ENCODE measurements around the gene EED. TPM values are rescaled to one million over a fixed set of nuclear protein-coding genes. Genes with fewer than 3 reads are reported as not detected.

EED gene
- total and polyA plus RNA-seq, 2 donors from 2014 or later: 14.9 to 21.1 TPM

GRCh38 chr11:86291466-86292262 is 47.1 kb downstream of the EED start:
- TF ChIP-seq CTCF (IDR thresholded peaks at IDR 0.05; ENCODE audit: borderline replicate concordance, extremely low read depth, insufficient read depth): peak; percentile 49
- DNase-seq (peak in 3 of 5 donors; percentile 37 to 80 (median 59)), FAIRE-seq (peak; percentile 19)
- Histone ChIP-seq H3K27me3 (ENCODE audit: control insufficient read depth, insufficient read depth, low read length) (no peaks in the 10 kb centered on the region), H3K27ac (ENCODE audit: low read depth in 2 of 2, low read length in 2 of 2) (no peak overlapping the region), H3K4me3 (ENCODE audit: low read length in 3 of 3) (no peak overlapping the region), H3K9me3 (ENCODE audit: control insufficient read depth in 2 of 3, insufficient read depth in 1 of 3, low read length in 3 of 3) (no peaks in the 10 kb centered on the region), H3K9ac (ENCODE audit: low read length in 3 of 3) (no peak overlapping the region), H3K4me1 (ENCODE audit: control insufficient read depth in 2 of 3, insufficient read depth in 2 of 3, low read depth in 1 of 3, low read length in 3 of 3) (no peaks in the 10 kb centered on the region), H3K36me3 (ENCODE audit: control insufficient read depth in 2 of 3, insufficient read depth in 3 of 3, low read length in 3 of 3) (no peaks in the 10 kb centered on the region)
- intact Hi-C loops (cut with DNase I): loop anchor here (10.0 kb wide), 1 partner anchor 437 kb away; the partner anchor contains the start of gene CCDC83

GRCh38 chr11:86292912-86293616 is 48.5 kb downstream of the EED start:
- H3K9ac ChIP-seq (ENCODE audit: low read length in 3 of 3): no peak overlapping the region
- no peak overlapping the region for H3K27ac ChIP-seq (ENCODE audit: low read depth in 2 of 2, low read length in 2 of 2)
- H3K9me3 ChIP-seq (ENCODE audit: control insufficient read depth in 2 of 3, insufficient read depth in 1 of 3, low read length in 3 of 3): no peaks in the 10 kb centered on the region
- no peak overlapping the region for H3K4me3 ChIP-seq (ENCODE audit: low read length in 3 of 3)
- FAIRE-seq: no peak
- no peaks in the 10 kb centered on the region for H3K27me3 ChIP-seq (ENCODE audit: control insufficient read depth, insufficient read depth, low read length)
- no peaks in the 10 kb centered on the region for H3K4me1 ChIP-seq (ENCODE audit: control insufficient read depth in 2 of 3, insufficient read depth in 2 of 3, low read depth in 1 of 3, low read length in 3 of 3)
- DNase-seq: no peak
- no peaks in the 10 kb centered on the region for H3K36me3 ChIP-seq (ENCODE audit: control insufficient read depth in 2 of 3, insufficient read depth in 3 of 3, low read length in 3 of 3)
- intact Hi-C loops (cut with DNase I): loop anchor here (10.0 kb wide), 1 partner anchor 438 kb away; the partner anchor contains the start of gene CCDC83
- TF ChIP-seq CTCF (IDR thresholded peaks at IDR 0.05; ENCODE audit: borderline replicate concordance, extremely low read depth, insufficient read depth): no peak

GRCh38 chr11:86294026-86294425 is 49.5 kb downstream of the EED start:
- no peak overlapping the region for H3K4me3 ChIP-seq (ENCODE audit: low read length in 3 of 3)
- H3K36me3 ChIP-seq (ENCODE audit: control insufficient read depth in 2 of 3, insufficient read depth in 3 of 3, low read length in 3 of 3): no peaks in the 10 kb centered on the region
- intact Hi-C loops (cut with DNase I): loop anchor here (10.0 kb wide), 1 partner anchor 439 kb away; the partner anchor contains the start of gene CCDC83
- H3K4me1 ChIP-seq (ENCODE audit: control insufficient read depth in 2 of 3, insufficient read depth in 2 of 3, low read depth in 1 of 3, low read length in 3 of 3): no peaks in the 10 kb centered on the region
- no peaks in the 10 kb centered on the region for H3K9me3 ChIP-seq (ENCODE audit: control insufficient read depth in 2 of 3, insufficient read depth in 1 of 3, low read length in 3 of 3)
- no peak overlapping the region for H3K9ac ChIP-seq (ENCODE audit: low read length in 3 of 3)
- no peak for TF ChIP-seq CTCF (IDR thresholded peaks at IDR 0.05; ENCODE audit: borderline replicate concordance, extremely low read depth, insufficient read depth)
- FAIRE-seq (no peak), DNase-seq (no peak)
- no peaks in the 10 kb centered on the region for H3K27me3 ChIP-seq (ENCODE audit: control insufficient read depth, insufficient read depth, low read length)
- no peak overlapping the region for H3K27ac ChIP-seq (ENCODE audit: low read depth in 2 of 2, low read length in 2 of 2)
